ENCODE measurements around the gene MDFI.

GRCh38 chr6:41649596-41649995 is 11.3 kb downstream of the MDFI start:
- TF ChIP-seq POLR2AphosphoS5 (IDR thresholded peaks at IDR 0.05; ENCODE audit: low read depth, low read length) (no peak), REST (IDR thresholded peaks at IDR 0.05; ENCODE audit: insufficient read depth in 1 of 2, low read depth in 2 of 2, low read length in 2 of 2) (no peak)
